Hepatocyte (in vitro differentiated cells): ENCODE measurements around the gene CACNA1C. TPM values are rescaled to one million over a fixed set of nuclear protein-coding genes. Genes with fewer than 3 reads are reported as not detected.

Source experiments
- DNase-seq: peaks from one replicate; pipeline ENCODE4 v3.0.0-alpha.2; 2016; ENCODE audit warnings: low spot score
- H2AFZ ChIP-seq: fragments of 200-600 bp; sonication (generic); 2 replicates; pipeline ENCODE4 v1.6.0; 2016; ENCODE audit warnings: antibody characterized with exemption, mild to moderate bottlenecking
- H3K27ac ChIP-seq: fragments of 200-600 bp; sonication (generic); 2 replicates; pipeline ENCODE4 v1.5.1; 2016; ENCODE audit warnings: mild to moderate bottlenecking
- H3K27me3 ChIP-seq: fragments of 200-600 bp; sonication (generic); 2 replicates; pipeline ENCODE4 v1.6.1; 2016
- H3K36me3 ChIP-seq: fragments of 200-600 bp; sonication (generic); replicated peaks from 2 replicates; pipeline ENCODE4 v1.5.1; 2016; ENCODE audit warnings: low read depth; ENCODE audit not compliant: insufficient read depth
- H3K4me1 ChIP-seq: fragments of 200-600 bp; sonication (generic); 2 replicates; pipeline ENCODE4 v1.5.1; 2016; ENCODE audit warnings: mild to moderate bottlenecking, moderate library complexity; ENCODE audit not compliant: insufficient read depth
- H3K4me2 ChIP-seq: fragments of 200-600 bp; sonication (generic); 2 replicates; pipeline ENCODE4 v1.6.0; 2016
- H3K4me3 ChIP-seq: fragments of 200-600 bp; sonication (generic); 2 replicates; pipeline ENCODE4 v1.5.1; 2016; ENCODE audit warnings: mild to moderate bottlenecking
- H3K79me2 ChIP-seq: fragments of 200-600 bp; sonication (generic); 2 replicates; pipeline ENCODE4 v1.6.0; 2017; ENCODE audit warnings: mild to moderate bottlenecking
- H3K9me2 ChIP-seq: fragments of 200-600 bp; sonication (generic); replicated peaks from 2 replicates; pipeline ENCODE4 v1.6.0; 2017; ENCODE audit warnings: mild to moderate bottlenecking; ENCODE audit not compliant: insufficient read depth
- H3K9me3 ChIP-seq: fragments of 200-600 bp; sonication (generic); 2 replicates; pipeline ENCODE4 v1.5.1; 2016; ENCODE audit warnings: low read depth, mild to moderate bottlenecking
- H4K20me1 ChIP-seq: fragments of 200-600 bp; sonication (generic); 2 replicates; pipeline ENCODE4 v1.6.0; 2016; ENCODE audit warnings: mild to moderate bottlenecking; ENCODE audit not compliant: insufficient read depth, poor library complexity, severe bottlenecking
- CTCF ChIP-seq: fragments of 200-600 bp; sonication (generic); IDR thresholded peaks from 2 replicates; pipeline ENCODE4 v1.5.1; 2016; ENCODE audit warnings: antibody characterized with exemption, mild to moderate bottlenecking; ENCODE audit not compliant: poor library complexity
- EZH2 ChIP-seq: fragments of 200-600 bp; sonication (generic); IDR thresholded peaks from 2 replicates; pipeline ENCODE4 v1.6.1; 2016; ENCODE audit warnings: antibody characterized with exemption, mild to moderate bottlenecking, borderline replicate concordance
- EZH2phosphoT487 ChIP-seq: fragments of 200-600 bp; sonication (generic); IDR thresholded peaks from one replicate; pipeline ENCODE4 v1.6.1; 2018; ENCODE audit warnings: antibody characterized with exemption, mild to moderate bottlenecking, low read depth, moderate library complexity; ENCODE audit not compliant: unreplicated experiment, severe bottlenecking
- WGBS: methylation state at CpG from one replicate; pipeline ENCODE4 v1.1.6; 2016; ENCODE audit warnings: low lambda C conversion rate; ENCODE audit errors: missing lambda C conversion rate; 5-methylcytosine and 5-hydroxymethylcytosine counted together
- polyA plus RNA-seq: library from polyadenylated mRNA; unstranded; fragments of >200 nt; fragmentation: Nextera tagmentation; extraction: Ambion mirVana; gene quantifications from 2 replicates; pipeline ENCODE4 v1.2.1, GENCODE V29; 2016
- total RNA-seq: library from RNA; depleted of rRNA; stranded (reverse); fragments of >200 nt; gene quantifications from 2 replicates; pipeline ENCODE4 v1.2.3, GENCODE V29; 2014

The CACNA1C gene
- total and polyA plus RNA-seq, 2 experiments from 2014 or later: 3.2 to 4.0 TPM

GRCh38 chr12:2282318-2282717, 229.5 kb downstream of the CACNA1C start:
- Histone ChIP-seq H3K27ac (no peak overlapping the region), H3K4me2 (no peak overlapping the region), H3K79me2 (no peaks in the 10 kb centered on the region), H3K9me3 (no peaks in the 10 kb centered on the region), H4K20me1 (no peaks in the 10 kb centered on the region), H3K4me1 (peaks cover 41% of the 10 kb centered on the region), H2AFZ (no peak overlapping the region), H3K9me2 (no peaks in the 10 kb centered on the region), H3K4me3 (no peak overlapping the region), H3K27me3 (no peaks in the 10 kb centered on the region), H3K36me3 (no peaks in the 10 kb centered on the region)
- WGBS: 85% methylated on average over 6 of the region's 6 CpGs
- peak; percentile 42 for DNase-seq
- TF ChIP-seq CTCF (peak; percentile 30), EZH2 (no peak), EZH2phosphoT487 (no peak)

DNA sequence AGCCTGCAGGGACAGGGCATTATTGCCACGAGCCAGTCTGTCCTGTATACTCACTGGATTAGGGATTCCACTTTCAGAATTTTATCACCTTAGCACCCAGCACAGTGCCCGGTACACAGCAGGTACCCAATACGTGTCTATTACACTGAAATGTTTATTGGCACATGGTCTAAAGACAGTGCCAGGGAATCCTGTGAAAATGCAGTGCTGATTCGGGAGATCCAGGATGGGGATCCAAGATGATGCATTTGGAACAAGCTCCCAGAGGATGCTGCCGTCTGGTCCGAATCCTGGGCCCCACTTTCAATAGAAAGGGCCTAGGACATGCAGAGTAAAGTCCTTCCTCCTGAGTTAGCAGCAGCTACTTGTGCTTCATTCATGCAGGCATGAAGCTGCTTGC, 230.7 kb downstream of the CACNA1C start:
- H3K4me2 ChIP-seq: peak overlapping the region; percentile 63

DNA sequence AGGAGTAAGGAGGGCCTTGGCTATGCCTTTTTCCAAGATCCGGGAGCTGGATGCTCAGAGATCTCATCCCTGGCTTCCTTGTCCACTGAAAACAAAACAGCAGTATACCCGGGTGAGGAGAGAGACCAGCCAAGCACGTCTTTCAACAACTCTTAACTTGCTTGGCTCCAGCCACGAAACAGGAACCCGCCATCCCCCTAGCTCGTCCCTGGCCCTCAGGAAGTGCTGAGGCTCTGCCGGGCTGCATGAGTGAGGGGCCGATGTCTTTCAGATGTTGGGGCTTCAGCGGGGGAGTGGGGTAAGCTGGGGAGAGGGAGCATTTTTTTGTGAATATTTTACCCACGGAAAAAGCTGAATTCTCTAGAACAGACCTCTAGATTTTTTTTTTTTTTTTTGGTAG, 231.1 kb downstream of the CACNA1C start:
- peak overlapping the region; percentile 86 for H3K27ac ChIP-seq
- H3K4me2 ChIP-seq: peak overlapping the region; percentile 63
- H3K9me2 ChIP-seq: no peaks in the 10 kb centered on the region
- no peak for TF ChIP-seq EZH2
- no peak for TF ChIP-seq CTCF
- no peak for TF ChIP-seq EZH2phosphoT487
- H2AFZ ChIP-seq: no peak overlapping the region
- no peak overlapping the region for H3K4me3 ChIP-seq
- no peaks in the 10 kb centered on the region for H3K79me2 ChIP-seq
- WGBS: 56% methylated on average over 10 of the region's 10 CpGs
- no peaks in the 10 kb centered on the region for H3K9me3 ChIP-seq
- H3K27me3 ChIP-seq: no peaks in the 10 kb centered on the region
- peaks cover 56% of the 10 kb centered on the region for H3K4me1 ChIP-seq
- peak; percentile 35 for DNase-seq
- H3K36me3 ChIP-seq: no peaks in the 10 kb centered on the region
- no peaks in the 10 kb centered on the region for H4K20me1 ChIP-seq

More for the DNA sequence above, 230.7 kb downstream of the CACNA1C start:
- Histone ChIP-seq H4K20me1 (no peaks in the 10 kb centered on the region), H3K4me1 (peaks cover 52% of the 10 kb centered on the region), H3K9me3 (no peaks in the 10 kb centered on the region), H3K9me2 (no peaks in the 10 kb centered on the region), H3K27me3 (no peaks in the 10 kb centered on the region), H3K79me2 (no peaks in the 10 kb centered on the region), H3K4me3 (no peak overlapping the region), H3K27ac (peak overlapping the region; percentile 86), H3K36me3 (no peaks in the 10 kb centered on the region), H2AFZ (no peak overlapping the region)
- no peak for DNase-seq
- WGBS: 82% methylated on average over 6 of the region's 6 CpGs
- no peak for TF ChIP-seq CTCF
- TF ChIP-seq EZH2: no peak
- no peak for TF ChIP-seq EZH2phosphoT487

DNA sequence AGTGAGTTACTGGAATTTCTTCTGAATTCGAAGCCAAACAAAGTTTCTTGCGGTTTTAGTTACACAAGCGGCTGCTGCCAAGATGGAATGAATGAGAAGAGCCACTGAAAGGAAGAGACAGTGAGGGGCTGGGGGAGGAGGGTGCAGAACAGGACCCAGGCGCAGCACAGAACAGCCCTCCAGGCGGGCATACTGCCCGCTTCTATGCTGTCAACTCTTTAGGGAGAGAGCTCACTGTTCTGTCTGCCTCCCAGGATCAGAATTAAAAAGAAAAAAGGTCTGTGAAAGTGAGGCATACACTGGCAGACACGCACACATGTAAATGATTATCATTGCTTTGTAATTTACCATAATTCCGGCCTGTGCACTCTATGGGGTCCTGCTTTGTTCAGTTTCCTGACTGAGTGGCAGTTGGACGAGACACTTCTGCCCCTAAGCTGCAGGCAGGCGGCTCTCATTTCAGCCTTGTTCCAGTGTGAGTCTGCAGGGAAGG, 231.6 kb downstream of the CACNA1C start:
- no peak for TF ChIP-seq EZH2
- TF ChIP-seq CTCF: no peak
- no peak for TF ChIP-seq EZH2phosphoT487
- 50% methylated on average over 10 of the region's 10 CpGs for WGBS
- H3K4me1 ChIP-seq: peaks cover 56% of the 10 kb centered on the region
- DNase-seq: peak; percentile 44
- H3K9me2 ChIP-seq: no peaks in the 10 kb centered on the region
- no peaks in the 10 kb centered on the region for H3K27me3 ChIP-seq
- no peak overlapping the region for H3K4me3 ChIP-seq
- H4K20me1 ChIP-seq: no peaks in the 10 kb centered on the region
- no peaks in the 10 kb centered on the region for H3K79me2 ChIP-seq
- peak overlapping the region; percentile 86 for H3K27ac ChIP-seq
- H3K4me2 ChIP-seq: peak overlapping the region; percentile 63
- H3K36me3 ChIP-seq: no peaks in the 10 kb centered on the region
- no peak overlapping the region for H2AFZ ChIP-seq
- H3K9me3 ChIP-seq: no peaks in the 10 kb centered on the region
